HTERT RPE-1 (cell line): ENCODE results near the gene HS3ST6.
"Not testable (repeated sequence)": the region's sequence is repeated elsewhere in the genome, so short reads cannot be mapped to it uniquely, and the experiment has no call there.

Experiments used
- in situ Hi-C: fragments of 300-500 bp; cut with MboI; formaldehyde crosslinking; loops from 4 replicates; pipeline ENCODE4 v1.14.3; 2020; ENCODE audit warnings: low sequenced_read_pairs

Gene HS3ST6

DNA sequence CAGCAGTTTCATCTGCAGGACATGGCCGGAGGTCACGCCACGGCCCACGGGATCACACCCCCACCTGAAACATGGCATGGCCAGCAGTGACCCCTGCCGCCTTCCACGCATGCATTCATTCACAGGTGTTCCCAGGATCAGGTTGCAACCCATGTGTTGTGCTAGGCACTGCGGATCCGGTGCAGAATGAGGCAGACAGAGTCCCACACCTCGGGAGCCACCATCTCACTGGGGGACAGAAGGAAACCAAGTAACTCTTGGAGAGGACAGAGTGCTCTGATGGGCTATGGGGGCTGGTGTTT is 29.1 kb upstream of the HS3ST6 start:
- in situ Hi-C loops: no loop called here

- in situ Hi-C loops: no loop called here
Observed at GRCh38 chr16:1946495-1947368, 28.5 kb upstream of the HS3ST6 start.

DNA sequence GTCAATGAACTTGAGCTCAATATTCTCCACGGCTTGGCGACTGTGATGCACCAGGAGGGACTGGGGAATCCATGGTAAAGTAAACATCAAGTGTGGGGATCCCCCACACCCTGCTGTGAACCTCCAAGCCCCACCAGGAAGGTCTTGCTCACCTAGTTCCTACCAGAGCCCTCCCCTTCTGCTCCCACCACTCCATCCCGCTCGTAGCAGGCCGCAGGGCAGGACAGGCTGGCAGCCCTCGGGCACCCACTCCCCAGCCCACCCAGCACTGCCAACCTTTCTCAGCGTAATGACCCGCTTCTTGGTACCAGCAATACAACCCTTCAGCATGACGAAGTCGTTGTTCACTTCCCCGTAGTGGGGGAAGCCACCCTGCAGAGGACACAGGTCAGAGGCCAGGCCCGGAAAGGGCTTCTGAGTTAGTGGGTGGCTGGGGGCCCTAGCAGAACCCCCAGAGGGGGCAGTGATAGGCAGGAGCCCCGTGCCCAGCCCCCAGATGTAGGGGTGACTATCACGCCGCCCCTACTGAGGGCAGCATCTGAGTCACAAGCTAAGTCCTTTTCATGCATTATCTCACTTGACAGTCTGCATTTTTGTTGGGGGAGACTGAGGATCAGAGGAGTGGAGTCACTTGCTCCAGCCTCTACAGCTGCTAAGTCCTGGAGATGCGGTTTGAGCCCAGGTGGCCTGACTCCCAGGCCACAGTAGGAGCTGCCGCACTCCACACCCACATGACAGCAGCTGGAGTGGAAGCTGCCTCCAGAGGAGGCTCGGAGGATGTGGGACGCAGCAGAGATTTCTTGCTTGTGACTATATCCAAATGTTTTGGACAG is 27.6 kb upstream of the HS3ST6 start:
- in situ Hi-C loops: no loop called here

GRCh38 chr16:1944612-1945199 is 26.5 kb upstream of the HS3ST6 start:
- in situ Hi-C loops: no loop called here

- in situ Hi-C loops: no loop called here
Observed at GRCh38 chr16:1942810-1943726, 24.9 kb upstream of the HS3ST6 start, which contains the start of gene MSRB1. Gene MSRB1 (minus strand): TSS chr16:1943199. CDS start chr16:1943156, 43 bp downstream.

GRCh38 chr16:1942047-1942809 is 24.0 kb upstream of the HS3ST6 start:
- in situ Hi-C loops: no loop called here

DNA sequence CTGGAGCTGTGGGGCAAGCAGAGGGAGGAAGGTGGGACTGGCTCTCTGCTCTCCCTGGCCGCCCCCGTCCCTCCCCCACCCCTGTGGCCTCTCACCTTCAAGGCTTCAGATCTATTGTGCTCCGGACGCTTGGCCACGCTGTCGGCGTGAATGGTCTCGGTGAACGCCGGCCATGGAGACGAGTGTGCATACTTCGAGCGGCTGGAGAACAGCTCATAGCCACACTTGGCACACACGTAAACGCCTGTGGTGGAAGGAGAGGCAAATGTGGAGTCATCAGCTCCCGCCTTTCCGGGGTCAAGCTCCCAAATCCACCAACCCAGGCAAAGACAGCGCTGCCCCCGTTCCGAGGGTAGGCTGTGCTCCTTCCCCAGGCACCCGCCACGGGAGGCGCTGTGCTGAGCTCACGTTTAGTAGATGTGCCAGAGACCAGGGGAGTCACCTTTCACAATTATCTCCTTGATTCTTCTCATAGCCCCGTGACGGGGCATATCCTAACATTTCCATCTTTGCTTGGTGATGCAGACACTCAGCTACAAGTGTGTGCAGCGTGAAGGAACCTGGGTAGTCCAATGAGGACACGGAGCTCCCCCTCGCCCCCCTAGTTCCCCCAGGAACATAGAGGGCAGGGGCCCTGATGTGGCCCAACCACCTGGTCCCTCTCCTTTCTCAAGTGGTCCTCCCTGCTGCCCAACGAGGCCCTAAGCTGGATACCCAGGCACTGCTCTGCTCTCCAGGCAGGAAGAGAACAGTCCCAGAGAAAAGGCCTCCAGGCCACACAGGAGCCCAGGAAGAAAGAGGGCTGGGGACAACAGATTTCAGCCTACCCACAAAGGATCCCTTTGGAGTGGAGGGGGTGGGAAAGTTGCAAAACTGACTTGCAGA is 23.2 kb upstream of the HS3ST6 start:
- in situ Hi-C loops: no loop called here

DNA sequence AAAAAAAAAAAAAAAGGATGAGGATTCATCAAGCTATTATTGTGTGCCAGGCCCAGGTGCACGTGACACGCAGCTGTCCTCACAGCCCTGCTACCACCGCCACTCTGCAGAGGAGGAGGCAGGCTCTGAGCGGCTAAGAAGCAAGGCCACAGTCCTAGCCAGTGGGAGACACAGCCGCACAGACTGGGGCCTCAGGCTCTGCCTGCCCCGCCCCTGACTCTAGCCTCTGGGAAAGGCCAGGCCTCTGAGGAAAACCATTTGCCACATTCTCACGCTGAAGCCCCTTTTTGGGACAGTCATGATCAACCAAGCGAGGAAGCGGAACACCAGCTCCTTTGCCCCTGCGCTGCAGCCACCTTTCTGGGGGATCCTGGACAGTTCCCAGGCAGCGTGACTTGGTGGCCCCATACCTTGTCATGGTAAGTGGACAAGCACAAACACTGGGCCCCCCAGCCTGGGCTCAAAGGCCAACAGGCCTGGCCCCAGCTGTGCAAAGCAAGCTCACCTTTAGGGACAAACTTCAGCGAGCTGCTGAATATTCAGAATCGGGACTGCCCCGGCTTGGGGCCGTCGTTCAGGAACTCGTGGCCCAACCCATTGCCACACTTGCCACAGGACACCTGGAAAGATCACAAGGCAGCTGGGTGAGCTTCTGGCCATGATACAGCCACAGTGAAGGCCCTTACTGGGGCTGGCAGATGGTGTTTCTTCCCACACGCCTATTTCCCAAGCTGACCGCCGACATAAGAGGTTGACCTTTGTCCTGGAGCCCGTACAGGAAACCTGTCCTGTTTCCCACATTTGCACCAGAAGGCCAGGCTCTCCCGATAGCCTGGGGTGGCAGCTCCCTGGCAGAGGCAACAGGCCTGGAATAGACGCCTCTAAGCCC is 22.3 kb upstream of the HS3ST6 start:
- in situ Hi-C loops: no loop called here

DNA sequence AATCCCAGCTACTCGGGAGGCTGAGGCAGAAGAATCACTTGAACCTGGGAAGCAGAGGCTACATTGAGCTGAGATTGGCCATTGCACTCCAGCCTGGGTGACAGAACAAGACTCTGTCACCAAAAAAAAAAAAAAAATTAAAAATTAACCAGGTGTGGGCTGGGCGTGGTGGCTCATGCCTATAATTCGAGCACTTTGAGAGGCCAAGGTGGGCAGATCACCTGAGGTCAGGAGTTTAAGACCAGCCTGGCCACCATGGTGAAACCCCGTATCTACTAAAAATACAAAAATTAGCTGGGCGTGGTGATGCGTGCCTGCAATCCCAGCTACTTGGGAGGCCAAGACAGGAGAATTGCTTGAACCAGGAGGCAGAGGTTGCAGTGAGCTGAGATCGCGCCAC is 21.6 kb upstream of the HS3ST6 start:
- in situ Hi-C loops: not testable (repeated sequence)

- in situ Hi-C loops: no loop called here
Observed at GRCh38 chr16:1938910-1939309, 20.7 kb upstream of the HS3ST6 start.

DNA sequence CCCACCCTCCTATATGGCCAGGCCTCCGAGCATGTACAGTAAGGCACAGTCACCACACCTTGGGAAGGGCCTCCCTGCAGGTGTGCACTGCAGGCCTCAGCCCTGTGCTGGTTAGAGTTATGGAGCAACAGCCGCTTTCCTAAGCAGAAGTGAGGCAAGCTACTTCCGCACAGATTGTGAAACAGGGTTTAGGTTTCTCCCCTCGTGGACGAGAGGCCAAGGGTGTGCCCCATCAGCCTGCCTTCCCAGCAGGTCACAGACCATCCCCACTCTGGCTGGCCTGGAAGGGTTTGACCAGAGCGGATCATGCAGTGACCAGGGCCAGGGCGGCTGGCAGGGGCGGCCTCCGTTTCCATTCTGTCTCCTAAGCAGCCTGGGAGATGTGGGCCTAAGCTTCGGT is 20.1 kb upstream of the HS3ST6 start:
- in situ Hi-C loops: no loop called here

DNA sequence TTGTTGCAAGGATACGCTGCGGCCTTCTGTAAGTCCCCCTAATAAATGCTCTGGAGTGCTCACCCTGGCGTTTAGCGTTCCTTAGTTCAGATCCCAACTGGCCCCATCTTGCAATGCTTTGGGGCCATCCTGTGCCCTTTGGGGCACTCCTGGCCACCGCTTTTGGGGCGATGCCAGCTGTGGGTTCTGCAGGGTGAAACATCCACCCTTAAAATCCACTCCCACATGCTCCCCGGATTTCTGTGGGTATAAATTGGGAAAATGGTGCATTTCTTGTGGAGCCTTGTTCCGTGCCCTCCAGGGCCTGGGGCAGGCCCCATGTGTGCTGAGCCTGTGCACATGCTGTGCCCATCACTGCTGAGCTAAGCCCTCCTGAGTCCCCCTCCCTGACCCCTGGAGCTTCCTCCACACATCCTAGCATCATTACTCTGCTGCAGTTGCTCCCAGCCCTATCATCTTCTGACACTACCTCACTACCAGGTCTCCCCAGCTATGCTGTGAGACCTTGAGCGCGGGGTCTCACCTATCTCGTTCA is 18.8 kb upstream of the HS3ST6 start:
- in situ Hi-C loops: no loop called here

DNA sequence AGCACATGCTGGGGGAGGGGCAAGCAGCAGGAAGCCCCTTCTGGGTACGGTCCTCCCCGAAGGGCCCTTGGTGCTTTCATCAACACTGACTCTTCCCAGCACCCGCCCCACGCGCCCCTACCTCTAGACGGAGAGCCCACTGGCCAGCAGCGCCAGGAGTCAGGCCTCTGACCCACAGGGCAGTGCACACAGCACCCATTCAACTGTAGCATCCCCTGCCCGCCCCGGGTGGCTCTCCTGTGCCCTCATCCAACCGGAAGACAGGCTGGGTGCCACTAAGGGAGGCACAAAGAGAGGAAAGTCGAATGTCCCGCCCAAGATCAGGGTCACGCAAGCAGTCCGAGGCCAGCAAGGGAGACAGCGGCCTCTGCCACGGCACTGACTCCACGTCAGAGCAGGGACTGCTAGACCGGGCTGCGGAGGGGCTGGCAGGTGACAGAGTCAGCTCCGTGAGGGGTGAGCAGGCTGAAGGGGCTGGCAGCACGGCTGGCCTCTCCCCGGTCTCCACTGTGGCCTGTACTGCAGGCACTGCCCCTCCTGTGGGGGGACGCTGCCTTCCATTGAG is 15.0 kb upstream of the HS3ST6 start:
- in situ Hi-C loops: no loop called here

GRCh38 chr16:1932050-1933028 is 14.1 kb upstream of the HS3ST6 start:
- in situ Hi-C loops: no loop called here

- in situ Hi-C loops: no loop called here
Observed at GRCh38 chr16:1930338-1930720, 12.1 kb upstream of the HS3ST6 start.
